Fibroblast of lung (primary cell): Measurements from ENCODE around the gene PABPC1L.

Experiments used
- EZH2 ChIP-seq: IDR thresholded peaks from 2 replicates; pipeline ENCODE4 v1.5.1; 2012; ENCODE audit warnings: low read length, control low read depth, mild to moderate bottlenecking; ENCODE audit errors: missing control alignments
- TF ChIP-seq, protein P1 (sequence below), 2 donors: IDR thresholded peaks in 1 of 2; conservative IDR thresholded peaks in 1 of 2; 1 replicate in 1 of 2; 2 replicates in 1 of 2; pipeline ENCODE4 v1.5.1; 2011 to 2012; ENCODE audit warnings: low read length in 2 of 2, control low read depth in 1 of 2, inconsistent platforms in 1 of 2, low read depth in 1 of 2, mild to moderate bottlenecking in 1 of 2

DNA sequence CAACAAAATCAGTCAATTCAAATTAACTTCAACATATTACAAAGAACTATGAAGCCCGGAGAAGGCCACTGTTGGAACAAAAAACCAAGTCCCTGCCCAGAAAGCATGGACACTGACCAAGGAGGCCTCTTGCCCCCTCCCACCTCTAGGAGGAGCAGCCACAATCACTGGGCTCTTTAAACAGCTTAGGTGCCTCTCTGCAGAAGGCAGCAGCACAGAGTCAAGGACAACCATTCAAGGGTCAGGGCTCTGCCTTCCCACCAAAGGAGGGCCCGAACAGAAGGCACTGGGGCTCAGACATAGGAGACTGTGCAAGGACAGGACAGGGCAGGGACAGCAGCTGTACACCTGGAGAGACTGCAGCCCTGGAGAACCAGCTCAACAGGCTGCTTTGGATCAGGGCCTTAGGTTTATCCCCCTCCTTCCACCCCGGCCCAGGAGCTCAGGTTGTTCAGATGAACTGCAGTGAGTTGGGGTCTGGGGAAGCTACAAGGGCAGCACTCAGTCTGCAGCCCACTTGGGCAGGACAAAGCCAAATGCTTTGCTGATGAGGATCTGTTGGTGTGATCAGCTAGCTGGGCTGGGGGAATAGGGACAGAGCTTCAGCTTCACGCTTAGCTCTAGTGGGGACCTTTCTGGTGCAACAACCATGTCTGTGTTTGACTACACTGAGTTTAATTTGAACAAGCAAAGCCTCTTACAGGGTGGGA is 32.6 kb downstream of the PABPC1L start:
- TF ChIP-seq, protein P1, sequence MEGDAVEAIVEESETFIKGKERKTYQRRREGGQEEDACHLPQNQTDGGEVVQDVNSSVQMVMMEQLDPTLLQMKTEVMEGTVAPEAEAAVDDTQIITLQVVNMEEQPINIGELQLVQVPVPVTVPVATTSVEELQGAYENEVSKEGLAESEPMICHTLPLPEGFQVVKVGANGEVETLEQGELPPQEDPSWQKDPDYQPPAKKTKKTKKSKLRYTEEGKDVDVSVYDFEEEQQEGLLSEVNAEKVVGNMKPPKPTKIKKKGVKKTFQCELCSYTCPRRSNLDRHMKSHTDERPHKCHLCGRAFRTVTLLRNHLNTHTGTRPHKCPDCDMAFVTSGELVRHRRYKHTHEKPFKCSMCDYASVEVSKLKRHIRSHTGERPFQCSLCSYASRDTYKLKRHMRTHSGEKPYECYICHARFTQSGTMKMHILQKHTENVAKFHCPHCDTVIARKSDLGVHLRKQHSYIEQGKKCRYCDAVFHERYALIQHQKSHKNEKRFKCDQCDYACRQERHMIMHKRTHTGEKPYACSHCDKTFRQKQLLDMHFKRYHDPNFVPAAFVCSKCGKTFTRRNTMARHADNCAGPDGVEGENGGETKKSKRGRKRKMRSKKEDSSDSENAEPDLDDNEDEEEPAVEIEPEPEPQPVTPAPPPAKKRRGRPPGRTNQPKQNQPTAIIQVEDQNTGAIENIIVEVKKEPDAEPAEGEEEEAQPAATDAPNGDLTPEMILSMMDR (conservative IDR thresholded peaks at IDR 0.05 in 1 of 2, IDR thresholded peaks at IDR 0.05 in 1 of 2; ENCODE audit: low read depth in 1 of 2, low read length in 2 of 2), result peak in 1 of 2 donors; percentile 9
- no peak for TF ChIP-seq EZH2
